GM12873 (cell line): ENCODE measurements around the gene RELN.

Experiments used
- TF ChIP-seq, protein P1 (sequence below): IDR thresholded peaks from 2 replicates; pipeline ENCODE4 v1.5.1; 2012; ENCODE audit warnings: low read depth, mild to moderate bottlenecking, moderate library complexity, low read length, control low read depth; ENCODE audit not compliant: insufficient read depth; ENCODE audit errors: missing control alignments

The RELN gene

DNA sequence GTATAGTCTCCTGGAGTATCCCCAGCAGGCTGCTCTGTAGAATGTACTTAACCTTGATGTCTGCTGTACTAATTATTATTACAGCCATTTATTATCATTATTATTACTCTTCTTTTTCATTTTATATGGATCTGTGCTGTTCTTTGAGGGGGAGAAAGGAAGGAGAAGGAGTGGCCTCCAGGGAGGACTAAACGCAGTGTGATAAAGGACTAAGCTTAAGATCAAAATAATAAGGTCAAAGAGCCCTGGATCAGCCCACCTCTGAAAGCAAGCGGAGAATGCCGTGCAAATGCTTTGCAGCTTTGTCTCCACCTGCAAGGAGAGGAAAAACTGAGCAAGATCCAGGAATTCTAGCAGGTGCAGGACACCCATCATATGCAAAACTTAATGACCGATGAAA is 65.3 kb downstream of the RELN start:
- TF ChIP-seq, protein P1, sequence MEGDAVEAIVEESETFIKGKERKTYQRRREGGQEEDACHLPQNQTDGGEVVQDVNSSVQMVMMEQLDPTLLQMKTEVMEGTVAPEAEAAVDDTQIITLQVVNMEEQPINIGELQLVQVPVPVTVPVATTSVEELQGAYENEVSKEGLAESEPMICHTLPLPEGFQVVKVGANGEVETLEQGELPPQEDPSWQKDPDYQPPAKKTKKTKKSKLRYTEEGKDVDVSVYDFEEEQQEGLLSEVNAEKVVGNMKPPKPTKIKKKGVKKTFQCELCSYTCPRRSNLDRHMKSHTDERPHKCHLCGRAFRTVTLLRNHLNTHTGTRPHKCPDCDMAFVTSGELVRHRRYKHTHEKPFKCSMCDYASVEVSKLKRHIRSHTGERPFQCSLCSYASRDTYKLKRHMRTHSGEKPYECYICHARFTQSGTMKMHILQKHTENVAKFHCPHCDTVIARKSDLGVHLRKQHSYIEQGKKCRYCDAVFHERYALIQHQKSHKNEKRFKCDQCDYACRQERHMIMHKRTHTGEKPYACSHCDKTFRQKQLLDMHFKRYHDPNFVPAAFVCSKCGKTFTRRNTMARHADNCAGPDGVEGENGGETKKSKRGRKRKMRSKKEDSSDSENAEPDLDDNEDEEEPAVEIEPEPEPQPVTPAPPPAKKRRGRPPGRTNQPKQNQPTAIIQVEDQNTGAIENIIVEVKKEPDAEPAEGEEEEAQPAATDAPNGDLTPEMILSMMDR = no peak

DNA sequence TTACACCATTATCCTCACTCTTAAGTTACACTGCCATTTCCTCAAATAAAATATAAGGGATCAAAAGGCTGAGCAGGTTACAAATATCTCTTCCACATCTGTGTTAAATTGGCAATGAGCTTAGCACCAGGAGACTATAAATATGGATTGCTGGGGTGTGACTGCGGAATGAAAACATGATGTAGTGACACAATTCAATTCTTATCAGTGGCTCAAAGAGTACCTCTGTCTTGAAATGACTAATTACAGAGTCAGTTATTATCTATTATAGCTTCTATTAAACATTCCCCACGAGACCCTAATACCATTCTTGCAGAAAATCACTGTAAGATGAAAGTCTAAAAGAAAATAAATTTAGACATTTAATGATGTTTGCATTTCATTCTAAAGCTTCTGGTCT is 67.1 kb downstream of the RELN start:
- TF ChIP-seq, protein P1 = no peak

DNA sequence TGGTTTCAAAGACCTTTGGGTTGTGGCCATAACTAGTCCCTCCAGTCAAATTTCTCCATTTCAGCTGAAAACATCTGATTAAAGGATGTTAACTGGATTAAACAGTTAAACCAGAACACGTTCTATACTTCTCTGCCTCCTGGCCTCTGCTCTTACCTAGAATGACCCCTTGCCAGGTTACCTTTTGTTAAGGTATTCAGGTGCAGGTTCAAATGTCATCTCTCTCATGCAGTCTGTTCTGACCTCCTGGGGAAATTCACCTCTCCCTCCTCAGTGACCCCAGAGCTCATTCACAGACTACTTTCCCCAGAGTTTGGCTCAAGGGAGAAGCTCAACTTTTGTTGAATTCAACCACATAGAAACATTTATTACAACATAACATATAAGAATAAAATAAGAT is 67.8 kb downstream of the RELN start:
- TF ChIP-seq, protein P1 = no peak

DNA sequence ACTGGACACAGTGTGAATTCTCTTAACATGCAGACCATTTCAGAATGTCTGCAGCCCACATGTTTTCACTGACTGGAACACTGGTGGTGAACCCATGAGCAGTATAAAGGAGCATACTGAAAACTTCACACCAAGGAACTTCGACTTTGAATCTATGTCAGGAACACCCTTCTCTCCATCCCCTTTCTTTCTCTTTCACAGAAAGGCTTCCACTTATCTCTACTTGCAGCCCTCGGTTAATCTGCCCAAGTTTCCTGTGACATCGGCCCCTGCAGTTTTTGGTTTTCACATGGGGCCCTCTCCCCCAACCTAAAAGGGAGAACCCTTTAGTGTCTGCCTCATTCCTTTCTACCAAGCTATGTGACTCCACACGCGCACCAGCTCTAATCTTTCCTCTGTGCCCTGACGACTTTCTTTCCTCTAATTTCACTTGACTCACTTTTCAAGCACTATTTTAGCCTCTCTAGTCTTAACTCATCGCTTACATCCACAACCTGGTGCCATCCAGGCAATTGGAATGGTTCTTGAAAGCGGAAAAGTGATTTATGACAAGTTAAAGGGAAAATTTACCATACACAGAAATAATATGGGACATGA is 70.1 kb downstream of the RELN start:
- TF ChIP-seq, protein P1 = no peak

DNA sequence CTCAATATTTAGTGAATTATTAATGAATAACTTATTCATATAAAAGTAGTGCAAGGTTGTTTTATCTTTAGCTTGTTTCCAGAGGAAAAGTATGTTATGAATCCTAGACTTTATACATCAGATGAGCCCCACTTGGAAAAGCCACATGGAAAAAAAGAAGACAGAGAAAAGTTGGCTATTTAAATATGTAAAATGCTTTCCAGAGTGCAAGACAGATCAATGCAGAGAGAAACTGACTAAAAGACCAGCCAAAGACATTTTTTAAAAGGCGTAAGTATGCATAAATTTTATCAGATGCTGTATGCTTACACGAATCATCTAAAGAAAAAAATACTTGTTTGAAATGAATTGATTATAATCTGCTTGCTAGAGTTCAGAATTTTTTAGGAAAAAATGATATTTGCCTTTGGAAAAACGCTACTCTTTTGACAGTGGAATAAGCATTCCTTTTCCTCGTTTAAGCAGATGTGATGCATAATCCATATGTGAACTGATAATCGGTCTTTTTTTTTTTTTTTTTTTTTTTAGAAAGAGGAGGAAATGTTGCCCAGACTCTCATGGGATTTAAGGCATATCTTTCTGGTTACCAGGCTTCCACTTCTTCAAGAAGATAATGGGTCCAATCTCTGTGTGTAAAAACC is 70.7 kb downstream of the RELN start:
- TF ChIP-seq, protein P1 = no peak

DNA sequence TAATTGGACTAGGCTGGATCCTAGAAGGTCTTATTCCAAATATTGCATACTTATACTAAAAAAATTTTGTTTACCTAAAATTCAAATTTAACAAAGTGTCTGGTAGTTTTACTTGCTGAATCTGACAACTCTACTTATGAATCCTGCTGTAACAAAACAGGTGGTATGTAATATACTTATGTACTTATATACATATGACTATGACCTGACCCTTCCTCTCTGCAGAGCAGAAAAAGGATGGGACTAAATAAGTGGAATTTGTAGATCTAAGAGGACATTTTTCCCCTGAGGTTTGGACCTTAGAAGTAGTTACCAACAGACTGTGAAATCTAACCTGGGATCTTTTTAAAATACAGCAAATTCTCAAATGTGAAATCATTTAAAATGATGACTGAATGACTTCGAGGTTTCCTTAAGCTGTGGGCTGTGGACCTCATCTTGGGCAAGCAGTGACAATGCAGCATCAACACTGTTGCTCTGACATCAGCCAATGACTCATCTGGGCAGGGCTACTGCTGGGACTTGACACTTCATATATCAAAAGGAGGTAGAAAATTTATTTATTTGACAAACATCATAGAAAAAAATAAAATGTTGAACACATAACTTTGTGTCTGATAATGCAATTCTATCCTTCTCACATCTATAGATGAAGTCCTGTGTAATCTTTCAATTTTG is 73.6 kb downstream of the RELN start:
- TF ChIP-seq, protein P1 = no peak

DNA sequence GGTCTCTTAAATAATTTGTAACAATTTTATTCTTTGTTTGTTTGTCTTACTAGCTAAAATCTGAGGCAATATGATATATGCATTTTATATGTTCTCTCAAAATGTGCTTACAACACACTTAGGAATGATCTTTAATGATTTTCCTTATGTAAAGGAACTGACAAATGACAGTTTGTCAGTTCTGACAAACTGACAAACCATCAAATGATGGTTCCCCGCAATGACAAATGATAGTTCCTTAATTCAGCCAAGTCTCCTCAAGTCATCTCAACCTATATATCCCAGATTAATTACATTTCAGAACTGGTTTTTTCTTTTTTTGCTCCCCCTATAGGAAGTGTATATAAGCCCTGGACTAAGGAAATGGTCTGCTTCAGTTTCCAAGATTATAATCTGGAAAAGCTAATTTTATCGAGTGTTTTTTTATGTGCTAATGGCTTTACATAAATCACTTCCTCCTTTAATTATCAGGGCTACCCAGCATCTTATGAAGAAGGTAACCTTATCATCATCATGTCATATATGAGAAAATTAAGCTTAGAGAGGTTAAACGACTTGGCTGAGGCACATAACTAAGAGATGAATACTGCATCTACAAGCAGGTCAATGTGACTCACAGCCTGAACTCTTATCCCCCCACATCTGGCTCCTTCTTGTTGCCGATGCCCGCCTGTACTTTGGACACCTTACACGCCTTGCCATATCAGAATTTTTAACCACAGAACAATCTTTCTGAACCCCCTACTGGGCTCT is 75.1 kb downstream of the RELN start:
- TF ChIP-seq, protein P1 = no peak
